ENCODE data around the gene ONECUT3.

Gene ONECUT3

DNA sequence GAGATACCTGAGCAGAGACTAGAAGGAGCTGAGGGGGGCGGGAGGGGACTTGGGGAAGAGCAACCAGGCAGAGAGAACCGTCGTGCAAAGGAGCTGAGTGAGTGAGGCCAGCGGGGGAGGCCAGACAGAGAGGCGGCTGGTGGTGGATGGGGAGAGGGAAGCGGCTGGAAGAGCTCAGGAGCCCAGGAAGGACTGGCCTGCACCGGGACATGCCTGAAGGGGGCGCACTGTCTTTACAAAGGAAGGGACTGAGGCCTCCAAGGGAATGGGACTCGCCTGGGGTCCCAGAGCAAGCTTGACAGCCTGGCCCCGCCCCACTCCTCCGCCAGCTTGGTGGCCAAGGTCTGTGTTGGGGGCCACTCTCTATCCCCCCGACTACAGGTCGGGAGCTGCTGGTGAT lies 14.9 kb downstream of the ONECUT3 start:
- no peak for DNase-seq (ENCODE audit: low read depth, low spot score)

- no peak for DNase-seq (ENCODE audit: low read depth, low spot score)
Observed at GRCh38 chr19:1768918-1769644, 15.8 kb downstream of the ONECUT3 start.

DNA sequence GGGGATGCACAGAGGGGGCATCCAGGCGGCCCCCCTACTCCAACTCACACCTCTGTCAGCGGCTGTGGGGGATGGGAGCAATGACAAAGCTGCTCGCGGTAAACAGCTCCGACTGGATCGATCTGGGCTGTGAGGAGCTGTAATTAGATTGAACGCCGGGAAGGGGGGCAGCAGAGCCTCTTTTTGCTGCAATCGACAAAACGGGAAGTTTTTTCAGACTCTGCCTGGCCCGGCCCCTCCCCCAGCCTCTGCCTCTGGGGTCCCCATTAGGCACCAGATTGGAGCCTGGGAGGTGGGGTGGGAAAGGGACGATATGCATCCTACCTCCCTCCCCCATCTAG lies 16.3 kb downstream of the ONECUT3 start:
- DNase-seq (ENCODE audit: low read depth, low spot score) = no peak

DNA sequence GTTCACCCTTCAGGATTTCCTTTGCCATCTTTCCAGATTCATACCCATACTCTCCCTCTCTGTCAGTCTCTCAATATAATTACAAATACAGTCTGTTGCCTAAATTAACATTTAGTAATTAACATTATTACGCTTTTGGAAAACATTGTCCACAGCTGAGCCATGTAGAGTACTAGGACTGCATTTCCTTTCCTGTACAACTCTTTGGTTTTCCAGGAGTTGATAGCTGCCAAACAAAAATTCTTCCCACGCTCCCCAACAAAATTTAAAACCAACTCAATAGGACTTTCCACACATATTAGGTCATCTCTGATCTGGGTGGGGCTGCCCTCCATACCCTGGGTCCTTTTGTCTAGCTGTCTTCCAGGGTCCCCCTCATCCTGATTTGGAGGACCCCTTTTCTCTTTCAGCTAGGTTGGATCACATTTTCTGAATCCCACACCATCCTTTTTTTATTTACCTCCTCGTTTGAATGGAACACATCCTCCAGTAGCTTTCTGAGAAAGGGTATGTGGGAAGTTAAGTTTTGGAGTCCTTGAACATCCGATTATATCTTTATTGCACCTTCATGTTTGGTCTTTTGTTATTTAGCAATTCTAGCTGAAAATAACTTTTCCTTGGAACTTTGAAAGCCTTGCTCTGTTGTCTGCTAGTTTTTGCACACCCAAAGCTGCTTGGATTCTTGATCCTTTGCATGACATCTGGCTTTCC lies 17.7 kb downstream of the ONECUT3 start:
- DNase-seq (ENCODE audit: low read depth, low spot score) = no peak

DNA sequence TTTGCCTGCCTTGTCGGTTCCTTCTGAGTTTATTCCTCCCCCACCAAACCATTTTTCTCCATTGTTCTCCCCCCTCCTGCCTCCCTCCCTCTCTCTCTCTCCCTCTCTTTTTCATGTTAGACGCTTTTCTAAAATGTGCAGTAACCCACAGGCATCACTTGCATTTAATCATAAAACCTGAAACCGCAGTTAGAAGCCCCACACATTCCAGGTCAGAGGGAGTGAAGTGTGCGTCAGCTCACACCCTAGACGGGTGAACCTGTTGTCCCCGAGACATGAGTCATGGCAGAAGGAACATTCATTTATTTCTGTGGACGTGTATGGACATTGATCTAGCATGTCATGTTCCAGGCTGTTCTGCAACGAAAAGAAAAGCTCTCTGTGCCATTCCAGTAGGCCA lies 19.9 kb downstream of the ONECUT3 start:
- DNase-seq (ENCODE audit: low read depth, low spot score) = no peak

DNA sequence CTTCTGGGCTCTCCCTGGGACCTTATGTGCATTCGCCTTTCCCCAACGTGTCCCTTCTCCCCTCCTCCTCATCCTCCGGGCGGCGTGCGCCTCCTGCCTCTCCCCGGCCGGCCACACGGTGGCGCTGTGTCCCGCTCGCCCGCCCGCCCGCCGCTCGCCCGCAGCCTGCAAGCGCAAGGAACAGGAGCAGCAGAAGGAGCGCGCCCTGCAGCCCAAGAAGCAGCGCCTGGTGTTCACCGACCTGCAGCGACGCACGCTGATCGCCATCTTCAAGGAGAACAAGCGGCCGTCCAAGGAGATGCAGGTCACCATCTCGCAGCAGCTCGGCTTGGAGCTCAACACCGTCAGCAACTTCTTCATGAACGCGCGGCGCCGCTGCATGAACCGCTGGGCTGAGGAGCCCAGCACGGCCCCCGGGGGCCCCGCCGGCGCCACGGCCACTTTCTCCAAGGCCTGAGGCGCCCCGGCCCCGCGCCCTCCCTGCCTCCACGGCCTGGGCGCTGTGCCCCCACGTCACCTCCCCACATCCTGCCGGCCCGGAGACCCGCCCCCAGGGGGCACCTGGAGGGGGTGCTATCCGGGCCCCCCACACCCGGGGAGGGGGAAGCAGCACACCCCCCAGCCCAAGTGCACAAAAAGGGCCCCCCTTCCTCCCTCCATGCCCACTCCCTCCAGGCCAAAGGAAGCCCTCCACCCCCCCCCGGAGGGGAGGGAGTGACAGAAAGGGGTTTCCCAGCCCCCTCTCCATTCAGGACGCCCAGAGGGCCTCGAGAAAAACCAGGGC lies 21.9 kb downstream of the ONECUT3 start:
- DNase-seq (ENCODE audit: low read depth, low spot score) = no peak

DNA sequence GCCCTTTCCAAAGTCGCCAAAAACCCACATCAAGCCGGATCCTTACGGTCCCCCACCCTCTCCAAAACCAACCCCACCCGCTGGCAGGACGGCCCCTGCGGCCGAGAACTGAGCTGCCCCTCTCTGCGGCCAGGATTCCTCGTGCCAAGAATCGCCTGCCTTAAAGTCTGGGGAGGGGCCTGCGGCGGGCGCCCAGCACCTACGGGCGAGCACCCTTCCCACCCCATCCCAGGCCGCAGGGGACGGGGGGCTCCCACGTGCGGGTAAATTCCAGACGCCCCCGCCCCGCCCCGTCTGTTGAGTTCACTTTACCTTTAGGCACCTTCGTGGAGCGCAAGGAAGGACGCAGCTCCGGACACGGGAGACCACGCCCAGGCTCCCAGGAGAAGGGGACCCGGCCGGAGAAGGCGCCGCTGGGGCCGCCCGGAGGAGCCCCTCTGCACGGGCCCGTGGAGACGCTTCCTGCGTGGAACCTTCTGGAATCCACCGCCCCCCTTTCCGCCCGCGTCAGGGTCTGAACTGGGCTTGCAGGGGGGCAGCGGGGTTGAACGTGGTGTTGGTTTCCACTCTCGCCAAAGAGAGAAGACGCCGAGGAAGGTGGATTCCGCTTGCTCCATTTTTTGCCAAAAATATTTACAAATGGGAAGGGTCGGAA lies 22.8 kb downstream of the ONECUT3 start:
- DNase-seq (ENCODE audit: low read depth, low spot score) = no peak

DNA sequence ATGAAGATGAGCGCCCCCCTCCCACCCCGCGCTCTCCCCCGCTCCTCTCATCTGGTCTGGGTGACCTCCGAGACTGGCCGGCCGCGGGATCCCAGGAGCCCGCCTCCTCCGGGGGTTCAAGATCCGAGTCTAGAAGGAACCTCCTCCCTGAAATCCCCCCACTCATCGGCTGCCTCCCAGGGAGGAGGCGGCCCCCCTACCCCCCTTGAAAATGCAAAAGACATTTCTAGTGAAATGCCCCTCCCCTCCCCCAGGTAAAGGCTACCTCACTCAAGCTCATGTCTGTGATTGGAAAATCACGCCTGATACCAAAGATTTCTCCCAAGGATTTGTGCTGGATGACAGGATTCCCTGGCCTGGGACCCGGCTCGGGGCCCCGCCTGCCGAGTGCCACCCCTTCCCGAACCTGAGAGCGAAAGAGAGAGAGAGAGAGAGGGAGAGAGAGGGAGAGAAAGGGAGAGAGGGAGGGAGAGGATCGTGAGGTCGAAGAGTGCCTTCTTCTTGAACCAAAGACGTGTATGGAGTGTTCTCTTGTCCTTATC lies 23.4 kb downstream of the ONECUT3 start:
- DNase-seq (ENCODE audit: low read depth, low spot score) = no peak

- no peak for DNase-seq (ENCODE audit: low read depth, low spot score)
Observed at GRCh38 chr19:1777149-1777548, 23.8 kb downstream of the ONECUT3 start.

DNA sequence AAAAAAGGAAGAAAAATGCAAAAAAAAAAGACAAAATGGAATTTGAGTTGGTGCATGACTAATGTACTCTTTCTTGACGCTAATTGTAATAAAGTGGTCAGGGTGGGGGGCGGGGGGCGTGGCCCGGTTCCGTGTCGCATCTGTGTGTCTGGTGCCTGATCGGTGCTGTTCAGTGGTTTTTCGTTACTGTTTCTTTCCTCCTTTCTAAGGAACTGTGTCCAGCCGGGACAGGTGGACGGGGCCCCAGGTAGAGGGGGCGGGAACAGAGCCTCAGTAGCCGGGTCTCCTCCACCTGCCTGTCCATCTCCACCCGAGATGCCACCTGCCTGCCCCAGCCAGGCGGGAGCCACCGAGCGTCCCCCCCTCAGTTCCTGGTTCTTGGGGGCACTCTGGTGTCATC lies 26.3 kb downstream of the ONECUT3 start:
- DNase-seq (ENCODE audit: low read depth, low spot score) = no peak

GRCh38 chr19:1780272-1780958 lies 27.1 kb downstream of the ONECUT3 start:
- DNase-seq (ENCODE audit: low read depth, low spot score) = no peak

- DNase-seq (ENCODE audit: low read depth, low spot score) = no peak
Observed at GRCh38 chr19:1782521-1782920, 29.2 kb downstream of the ONECUT3 start.

DNA sequence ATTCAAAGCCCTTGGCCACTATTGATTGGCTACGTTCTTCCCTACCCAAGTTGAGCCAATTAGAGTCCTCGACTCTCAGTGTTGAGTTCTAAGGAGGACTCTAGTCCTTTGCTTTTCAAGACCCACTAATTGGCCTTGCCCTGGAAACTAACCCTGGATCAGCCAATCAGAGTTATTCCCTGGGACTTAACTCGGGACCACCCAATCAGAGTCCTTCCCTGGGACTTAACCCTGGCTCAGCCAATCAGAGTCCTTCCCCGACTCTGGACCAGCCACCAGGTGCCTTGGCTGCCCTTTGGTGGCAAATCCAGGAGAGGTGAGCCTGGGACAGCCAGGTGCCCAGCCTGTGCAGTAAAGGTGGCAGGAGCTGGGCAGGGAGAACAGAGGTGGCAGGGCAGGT lies 30.0 kb downstream of the ONECUT3 start:
- no peak for DNase-seq (ENCODE audit: low read depth, low spot score)

DNA sequence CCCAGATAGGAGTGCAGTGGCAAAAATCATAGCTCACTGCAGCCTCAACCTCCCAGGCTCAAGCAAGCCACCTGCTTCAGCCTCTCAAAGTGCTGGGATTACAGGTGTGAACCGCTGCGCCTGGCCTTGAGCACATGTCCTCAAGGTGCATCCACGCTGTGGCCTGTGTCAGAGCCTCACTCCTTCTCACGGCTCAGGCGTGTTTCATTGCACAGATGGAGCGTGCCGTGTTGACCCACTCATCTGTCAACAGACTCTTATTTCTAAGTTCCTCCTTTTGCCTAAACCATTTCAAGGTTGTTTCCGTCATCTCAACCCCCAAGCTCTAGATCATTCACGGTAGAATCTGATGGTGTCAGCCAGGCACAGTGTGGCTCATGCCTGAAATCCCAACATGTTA lies 30.6 kb downstream of the ONECUT3 start:
- no peak for DNase-seq (ENCODE audit: low read depth, low spot score)

DNA sequence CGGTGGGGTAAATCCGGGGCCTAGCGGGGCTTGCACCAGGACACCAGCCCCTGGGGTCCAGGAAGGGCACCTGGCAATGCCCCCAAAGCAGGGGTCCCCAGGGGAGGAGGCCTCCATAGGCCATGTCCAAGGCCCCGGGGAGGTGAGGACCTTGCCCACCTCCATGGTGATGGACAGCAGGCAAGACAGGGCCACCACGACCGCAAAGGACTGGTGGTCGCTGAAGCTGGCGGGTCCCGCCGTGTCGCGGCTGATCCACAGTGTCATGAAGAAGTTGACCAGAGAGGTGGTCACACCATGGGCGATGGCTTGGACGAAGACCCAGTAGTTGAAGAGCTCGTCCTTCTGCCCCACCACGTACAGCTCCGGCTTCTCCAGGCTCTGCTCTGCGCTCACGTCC lies 32.0 kb downstream of the ONECUT3 start:
- DNase-seq (ENCODE audit: low read depth, low spot score) = no peak

GRCh38 chr19:1786668-1787067 lies 33.4 kb downstream of the ONECUT3 start:
- no peak for DNase-seq (ENCODE audit: low read depth, low spot score)

DNA sequence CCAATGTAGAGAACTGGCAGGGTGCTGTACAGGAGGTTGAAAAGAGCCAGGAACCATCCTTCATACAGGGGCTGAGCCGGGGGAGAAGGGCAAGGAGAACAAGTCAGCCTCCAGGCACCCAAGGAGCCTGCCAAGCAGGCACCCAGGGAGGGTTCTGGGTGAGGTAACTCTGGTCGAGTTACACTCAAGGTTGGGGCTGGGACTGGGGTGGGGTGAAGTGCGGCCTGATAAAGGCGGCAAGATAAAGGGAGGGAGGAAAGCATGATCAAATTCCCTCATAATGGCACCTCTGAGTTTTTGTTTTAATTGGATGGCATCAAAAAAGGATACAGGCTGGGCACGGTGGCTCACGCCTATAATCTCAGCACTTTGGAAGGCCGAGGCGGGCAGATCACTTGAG lies 33.8 kb downstream of the ONECUT3 start:
- no peak for DNase-seq (ENCODE audit: low read depth, low spot score)

DNA sequence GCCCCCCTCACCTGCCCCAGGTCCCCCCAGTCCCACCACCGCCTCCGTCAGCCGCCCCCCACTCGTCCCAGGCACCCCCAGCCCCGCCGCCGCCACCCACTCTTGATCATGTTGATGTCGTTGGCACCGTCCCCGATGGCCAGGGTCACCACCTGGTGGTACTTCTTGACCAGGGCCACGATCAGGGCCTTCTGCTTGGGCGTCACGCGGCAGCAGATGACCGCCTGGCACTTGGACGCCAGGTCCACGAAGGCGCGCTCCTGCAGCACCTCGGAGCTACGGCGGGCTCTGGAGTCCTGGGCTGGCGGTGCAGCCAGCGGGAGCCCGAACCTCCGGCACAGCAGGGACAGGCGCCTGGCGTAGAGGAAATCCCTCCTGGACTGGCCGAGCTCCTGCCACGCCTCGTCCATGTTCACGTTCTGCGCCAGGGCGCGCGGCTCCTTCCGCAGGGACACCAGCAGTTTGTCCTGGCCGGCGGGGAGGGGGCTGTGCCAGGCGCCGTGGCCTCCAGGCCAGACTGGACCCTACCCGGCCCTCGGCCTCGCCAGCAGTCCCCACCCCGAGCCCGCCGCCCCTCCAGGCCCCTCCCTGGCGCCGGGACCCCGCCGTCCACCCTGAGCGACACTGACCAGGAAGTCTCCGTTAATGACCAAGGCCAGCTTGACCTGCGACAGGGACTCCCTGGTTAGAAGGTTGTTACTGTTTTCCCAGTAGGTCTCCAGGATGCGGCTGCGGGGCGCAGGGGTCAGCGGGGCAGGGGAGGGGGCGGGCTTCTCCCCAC lies 36.1 kb downstream of the ONECUT3 start:
- no peak for DNase-seq (ENCODE audit: low read depth, low spot score)

- no peak for DNase-seq (ENCODE audit: low read depth, low spot score)
Observed at GRCh38 chr19:1790054-1790792, 36.9 kb downstream of the ONECUT3 start.

- no peak for DNase-seq (ENCODE audit: low read depth, low spot score)
Observed at GRCh38 chr19:1791879-1792278, 38.6 kb downstream of the ONECUT3 start.
